ENCODE measurements around the gene BTBD16. TPM values are rescaled to one million over a fixed set of nuclear protein-coding genes. Genes with fewer than 3 reads are reported as not detected.

Gene BTBD16
- polyA plus RNA-seq, 1 donor from 2014 or later, result not detected

- Mint-ChIP-seq H3K4me1 (peaks cover 5 to 13% (median 7%) of the 10 kb centered on the region in 3 donors), H3K9me3 (peaks cover 3 to 11% (median 4%) of the 10 kb centered on the region in 3 donors), H3K27me3 (peaks cover 3% of the 10 kb centered on the region), H3K4me3 (no peak overlapping the region), H3K27ac (no peak overlapping the region), H3K36me3 (no peaks in the 10 kb centered on the region)
Measured at GRCh38 chr10:122303271-122304053, 32.4 kb downstream of the BTBD16 start.

GRCh38 chr10:122304054-122304579 is 33.0 kb downstream of the BTBD16 start:
- Mint-ChIP-seq H3K27ac (peak overlapping the region in 1 of 3 donors; percentile 47), H3K36me3 (no peaks in the 10 kb centered on the region), H3K27me3 (no peaks in the 10 kb centered on the region), H3K4me1 (peaks cover 6 to 14% (median 7%) of the 10 kb centered on the region in 3 donors), H3K9me3 (peaks cover 3 to 11% (median 4%) of the 10 kb centered on the region in 3 donors), H3K4me3 (no peak overlapping the region)

- no peak overlapping the region for H3K27ac Mint-ChIP-seq
- no peak overlapping the region for H3K4me3 Mint-ChIP-seq
- peaks cover 3 to 11% (median 4%) of the 10 kb centered on the region in 3 donors for H3K9me3 Mint-ChIP-seq
- no peaks in the 10 kb centered on the region for H3K36me3 Mint-ChIP-seq
- H3K4me1 Mint-ChIP-seq, result peaks cover 6 to 14% (median 7%) of the 10 kb centered on the region in 3 donors
- no peaks in the 10 kb centered on the region for H3K27me3 Mint-ChIP-seq
Measured at GRCh38 chr10:122306282-122306681, 35.2 kb downstream of the BTBD16 start.

- Mint-ChIP-seq H3K4me1 (peaks cover 6 to 14% (median 7%) of the 10 kb centered on the region in 3 donors), H3K27me3 (no peaks in the 10 kb centered on the region), H3K27ac (peak overlapping the region in 1 of 3 donors; percentile 24), H3K9me3 (peaks cover 3 to 11% (median 4%) of the 10 kb centered on the region in 3 donors), H3K36me3 (no peaks in the 10 kb centered on the region), H3K4me3 (no peak overlapping the region)
Measured at GRCh38 chr10:122306744-122307143, 35.6 kb downstream of the BTBD16 start.

GRCh38 chr10:122307669-122308416 is 36.7 kb downstream of the BTBD16 start:
- Mint-ChIP-seq H3K9me3 (peaks cover 3 to 11% (median 4%) of the 10 kb centered on the region in 3 donors), H3K27ac (peak overlapping the region in 1 of 3 donors; percentile 28), H3K36me3 (no peaks in the 10 kb centered on the region), H3K4me3 (peak overlapping the region in 2 of 4 donors; percentile 7 to 60), H3K27me3 (no peaks in the 10 kb centered on the region), H3K4me1 (peaks cover 6 to 14% (median 7%) of the 10 kb centered on the region in 3 donors)

- Mint-ChIP-seq H3K4me3 (peak overlapping the region in 2 of 4 donors; percentile 43 to 72), H3K4me1 (peaks cover 6 to 14% (median 7%) of the 10 kb centered on the region in 3 donors), H3K27me3 (no peaks in the 10 kb centered on the region), H3K9me3 (peaks cover 3 to 11% (median 4%) of the 10 kb centered on the region in 3 donors), H3K27ac (no peak overlapping the region), H3K36me3 (no peaks in the 10 kb centered on the region)
Measured at GRCh38 chr10:122308417-122309141, 37.5 kb downstream of the BTBD16 start.

GRCh38 chr10:122310311-122311050 is 39.4 kb downstream of the BTBD16 start:
- Mint-ChIP-seq H3K4me3 (no peak overlapping the region), H3K27me3 (no peaks in the 10 kb centered on the region), H3K27ac (no peak overlapping the region), H3K36me3 (no peaks in the 10 kb centered on the region), H3K4me1 (peaks cover 6 to 14% (median 7%) of the 10 kb centered on the region in 3 donors), H3K9me3 (peaks cover 2 to 5% (median 4%) of the 10 kb centered on the region in 3 donors)

- H3K27me3 Mint-ChIP-seq, result no peaks in the 10 kb centered on the region
- peak overlapping the region in 1 of 4 donors; percentile 55 for H3K4me3 Mint-ChIP-seq
- peaks cover 0 to 4% (median 2%) of the 10 kb centered on the region in 3 donors for H3K9me3 Mint-ChIP-seq
- peaks cover 6 to 14% (median 7%) of the 10 kb centered on the region in 3 donors for H3K4me1 Mint-ChIP-seq
- no peaks in the 10 kb centered on the region for H3K36me3 Mint-ChIP-seq
- H3K27ac Mint-ChIP-seq, result no peak overlapping the region
Measured at GRCh38 chr10:122311051-122311410, 39.9 kb downstream of the BTBD16 start.

GRCh38 chr10:122311716-122312115 is 40.6 kb downstream of the BTBD16 start:
- Mint-ChIP-seq H3K27ac (no peak overlapping the region), H3K36me3 (no peaks in the 10 kb centered on the region), H3K4me3 (no peak overlapping the region), H3K4me1 (peaks cover 6 to 14% (median 7%) of the 10 kb centered on the region in 3 donors), H3K27me3 (no peaks in the 10 kb centered on the region), H3K9me3 (peaks cover 0 to 1% (median 0%) of the 10 kb centered on the region in 3 donors)

- no peaks in the 10 kb centered on the region for H3K36me3 Mint-ChIP-seq
- H3K4me1 Mint-ChIP-seq, result no peaks in the 10 kb centered on the region
- no peak overlapping the region for H3K27ac Mint-ChIP-seq
- H3K9me3 Mint-ChIP-seq, result peaks cover 0 to 6% (median 1%) of the 10 kb centered on the region in 3 donors
- no peak overlapping the region for H3K4me3 Mint-ChIP-seq
- no peaks in the 10 kb centered on the region for H3K27me3 Mint-ChIP-seq
Measured at GRCh38 chr10:122316224-122316884, 45.3 kb downstream of the BTBD16 start.

- no peak overlapping the region for H3K27ac Mint-ChIP-seq
- peaks cover 0 to 7% (median 0%) of the 10 kb centered on the region in 3 donors for H3K4me1 Mint-ChIP-seq
- peaks cover 0 to 11% (median 0%) of the 10 kb centered on the region in 3 donors for H3K9me3 Mint-ChIP-seq
- peaks cover 2% of the 10 kb centered on the region for H3K36me3 Mint-ChIP-seq
- no peak overlapping the region for H3K4me3 Mint-ChIP-seq
- peaks cover 8% of the 10 kb centered on the region for H3K27me3 Mint-ChIP-seq
Measured at GRCh38 chr10:122321960-122322359, 50.9 kb downstream of the BTBD16 start.

GRCh38 chr10:122323189-122323588 is 52.1 kb downstream of the BTBD16 start:
- no peak overlapping the region for H3K27ac Mint-ChIP-seq
- H3K27me3 Mint-ChIP-seq, result peaks cover 8% of the 10 kb centered on the region
- peaks cover 0 to 9% (median 0%) of the 10 kb centered on the region in 3 donors for H3K4me1 Mint-ChIP-seq
- H3K36me3 Mint-ChIP-seq, result peaks cover 2% of the 10 kb centered on the region
- H3K4me3 Mint-ChIP-seq, result no peak overlapping the region
- peaks cover 0 to 10% (median 0%) of the 10 kb centered on the region in 3 donors for H3K9me3 Mint-ChIP-seq

- Mint-ChIP-seq H3K27me3 (peaks cover 8% of the 10 kb centered on the region), H3K4me1 (peaks cover 0 to 9% (median 0%) of the 10 kb centered on the region in 3 donors), H3K4me3 (no peak overlapping the region), H3K9me3 (peaks cover 0 to 9% (median 0%) of the 10 kb centered on the region in 3 donors), H3K36me3 (peaks cover 2% of the 10 kb centered on the region), H3K27ac (no peak overlapping the region)
Measured at GRCh38 chr10:122323941-122324675, 53.0 kb downstream of the BTBD16 start.

Measured in IgD-negative memory B cell (primary cell).